Measurements from ENCODE around the gene NCDN.
A peak's percentile ranks its signal among the peaks of the same experiment; 100 is the strongest.

NCDN gene

DNA sequence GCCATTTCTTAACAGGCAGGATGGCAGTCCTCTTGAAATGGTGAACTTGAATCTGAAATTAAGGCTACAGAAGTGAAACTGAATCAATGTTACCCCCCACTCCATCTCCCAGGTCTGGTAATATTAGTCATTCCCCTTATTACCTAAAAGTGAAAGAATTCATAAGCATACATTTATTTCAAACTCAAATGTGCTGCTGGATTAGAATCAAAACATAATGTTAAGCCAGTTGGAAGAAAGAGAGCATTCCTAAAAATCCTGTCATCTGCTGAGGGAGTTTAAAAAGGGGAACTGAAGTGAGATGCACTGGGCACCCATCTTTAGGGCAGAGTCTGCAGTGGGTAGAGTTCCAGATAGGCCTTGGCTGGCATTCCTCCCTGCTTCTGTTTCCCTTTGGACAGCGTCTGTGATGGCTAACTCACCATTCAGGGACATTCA, 17.8 kb upstream of the NCDN start:
- no peaks in the 10 kb centered on the region for H3K27me3 ChIP-seq
- peak overlapping the region in 10 of 11 experiments; percentile 26 to 78 (median 73); a peak in 21 of 22 replicates for H3K27ac ChIP-seq
- peaks cover 11 to 70% (median 34%) of the 10 kb centered on the region in 11 experiments; a peak in 20 of 22 replicates for H3K36me3 ChIP-seq
- peak overlapping the region; percentile 53 to 82 (median 74) for H3K4me2 ChIP-seq
- H4K20me1 ChIP-seq = peaks cover 0 to 73% (median 0%) of the 10 kb centered on the region in 11 experiments; a peak in 8 of 22 replicates
- H3K9ac ChIP-seq = peak overlapping the region in 9 of 11 experiments; percentile 33 to 64 (median 53); a peak in 16 of 22 replicates
- no peaks in the 10 kb centered on the region for H3K9me3 ChIP-seq (replicated peaks in 1 of 11)
- no peak overlapping the region for H3K4me3 ChIP-seq
- H3K4me1 ChIP-seq = peaks cover 34 to 50% (median 39%) of the 10 kb centered on the region in 10 experiments
- no peak for TF ChIP-seq Cebpa-rat (IDR thresholded peaks at IDR 0.05)

DNA sequence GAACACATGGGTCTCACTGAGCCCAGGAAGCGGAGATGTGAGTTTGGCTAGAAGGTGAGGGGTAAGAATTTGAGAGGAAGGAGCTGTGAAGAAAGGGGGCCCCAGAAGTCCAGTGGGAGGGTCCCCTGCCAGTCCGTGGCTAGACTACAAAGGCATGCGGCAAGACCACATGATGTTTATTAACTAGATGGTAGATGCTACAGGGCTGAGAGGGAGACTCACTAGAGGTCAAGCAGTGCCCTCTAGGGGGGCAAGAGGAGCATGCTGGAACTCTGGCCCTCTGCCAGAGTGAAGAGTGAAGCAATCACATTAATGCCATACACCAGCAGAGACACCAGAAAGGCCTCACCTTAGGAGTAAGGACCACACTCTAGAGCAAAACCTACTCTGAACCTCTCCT, 12.6 kb upstream of the NCDN start:
- Histone ChIP-seq H3K36me3 (peaks cover 47 to 90% (median 71%) of the 10 kb centered on the region in 11 experiments), H3K27ac (no peak overlapping the region), H3K4me2 (no peak overlapping the region), H3K4me3 (no peak overlapping the region), H4K20me1 (peaks cover 0 to 79% (median 5%) of the 10 kb centered on the region in 11 experiments; a peak in 7 of 22 replicates), H3K9me3 (replicated peaks in 1 of 11) (peaks cover 0 to 5% (median 0%) of the 10 kb centered on the region in 11 experiments; a peak in 3 of 22 replicates), H3K9ac (peak overlapping the region in 3 of 11 experiments; percentile 0 to 42 (median 22); a peak in 3 of 22 replicates), H3K27me3 (no peaks in the 10 kb centered on the region), H3K4me1 (peaks cover 6 to 27% (median 20%) of the 10 kb centered on the region in 10 experiments)
- TF ChIP-seq Cebpa-rat (IDR thresholded peaks at IDR 0.05) = peak in 5 of 11 experiments; percentile 13 to 51 (median 44); a peak in 5 of 22 replicates

DNA sequence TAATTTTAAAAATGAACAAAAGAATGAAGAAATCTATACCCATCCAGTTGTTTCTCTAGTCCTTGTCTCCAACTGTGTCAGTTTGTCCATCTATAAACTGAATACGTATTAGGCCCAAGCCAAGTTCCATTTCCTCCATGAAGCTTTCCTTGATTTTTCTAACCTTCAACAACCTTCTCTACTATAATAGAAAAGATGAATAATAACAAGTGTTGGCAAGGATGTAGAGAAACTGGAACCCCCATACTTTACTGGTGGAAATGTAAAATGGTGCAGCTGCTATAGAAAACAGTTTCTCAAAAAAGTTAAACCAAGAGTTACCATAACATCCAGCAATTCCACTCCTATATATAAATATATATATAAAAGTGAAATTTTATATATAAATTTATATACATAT, 11.0 kb upstream of the NCDN start:
- H3K4me2 ChIP-seq = no peak overlapping the region
- no peak overlapping the region for H3K4me3 ChIP-seq
- H3K9ac ChIP-seq = no peak overlapping the region
- peaks cover 0 to 5% (median 0%) of the 10 kb centered on the region in 11 experiments; a peak in 3 of 22 replicates for H3K9me3 ChIP-seq (replicated peaks in 1 of 11)
- peaks cover 0 to 72% (median 5%) of the 10 kb centered on the region in 11 experiments; a peak in 7 of 22 replicates for H4K20me1 ChIP-seq
- no peak for TF ChIP-seq Cebpa-rat (IDR thresholded peaks at IDR 0.05)
- H3K27me3 ChIP-seq = no peaks in the 10 kb centered on the region
- H3K27ac ChIP-seq = no peak overlapping the region
- H3K36me3 ChIP-seq = peaks cover 49 to 95% (median 74%) of the 10 kb centered on the region in 11 experiments
- H3K4me1 ChIP-seq = peaks cover 0 to 12% (median 4%) of the 10 kb centered on the region in 10 experiments; a peak in 9 of 20 replicates

DNA sequence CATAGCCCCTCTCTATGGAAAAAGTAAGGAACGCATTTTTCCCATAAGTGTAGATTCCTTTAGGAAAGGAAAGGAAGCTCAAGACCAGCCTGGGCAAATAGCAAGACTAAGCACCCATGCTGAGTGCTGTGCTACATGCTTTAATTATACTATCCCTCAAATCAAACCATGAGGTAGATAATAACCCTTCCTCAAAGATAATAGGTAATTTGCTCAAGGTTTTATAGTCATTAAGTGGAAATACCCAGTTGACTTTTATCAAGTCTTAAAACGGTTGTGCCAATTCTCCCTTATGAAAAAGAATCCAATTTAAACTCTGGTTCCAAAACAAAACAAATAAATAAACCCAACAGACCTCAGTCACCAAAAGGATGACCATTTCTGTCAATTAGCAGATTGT, 3.7 kb upstream of the NCDN start:
- H3K27ac ChIP-seq = no peak overlapping the region
- H3K4me1 ChIP-seq = peaks cover 25 to 39% (median 27%) of the 10 kb centered on the region in 10 experiments
- H3K4me2 ChIP-seq = no peak overlapping the region
- H3K9me3 ChIP-seq (replicated peaks in 1 of 11) = no peaks in the 10 kb centered on the region
- no peak overlapping the region for H3K9ac ChIP-seq
- H4K20me1 ChIP-seq = peaks cover 0 to 33% (median 4%) of the 10 kb centered on the region in 11 experiments; a peak in 6 of 22 replicates
- no peak overlapping the region for H3K4me3 ChIP-seq
- H3K36me3 ChIP-seq = peaks cover 48 to 64% (median 55%) of the 10 kb centered on the region in 11 experiments
- no peaks in the 10 kb centered on the region for H3K27me3 ChIP-seq
- no peak for TF ChIP-seq Cebpa-rat (IDR thresholded peaks at IDR 0.05)

DNA sequence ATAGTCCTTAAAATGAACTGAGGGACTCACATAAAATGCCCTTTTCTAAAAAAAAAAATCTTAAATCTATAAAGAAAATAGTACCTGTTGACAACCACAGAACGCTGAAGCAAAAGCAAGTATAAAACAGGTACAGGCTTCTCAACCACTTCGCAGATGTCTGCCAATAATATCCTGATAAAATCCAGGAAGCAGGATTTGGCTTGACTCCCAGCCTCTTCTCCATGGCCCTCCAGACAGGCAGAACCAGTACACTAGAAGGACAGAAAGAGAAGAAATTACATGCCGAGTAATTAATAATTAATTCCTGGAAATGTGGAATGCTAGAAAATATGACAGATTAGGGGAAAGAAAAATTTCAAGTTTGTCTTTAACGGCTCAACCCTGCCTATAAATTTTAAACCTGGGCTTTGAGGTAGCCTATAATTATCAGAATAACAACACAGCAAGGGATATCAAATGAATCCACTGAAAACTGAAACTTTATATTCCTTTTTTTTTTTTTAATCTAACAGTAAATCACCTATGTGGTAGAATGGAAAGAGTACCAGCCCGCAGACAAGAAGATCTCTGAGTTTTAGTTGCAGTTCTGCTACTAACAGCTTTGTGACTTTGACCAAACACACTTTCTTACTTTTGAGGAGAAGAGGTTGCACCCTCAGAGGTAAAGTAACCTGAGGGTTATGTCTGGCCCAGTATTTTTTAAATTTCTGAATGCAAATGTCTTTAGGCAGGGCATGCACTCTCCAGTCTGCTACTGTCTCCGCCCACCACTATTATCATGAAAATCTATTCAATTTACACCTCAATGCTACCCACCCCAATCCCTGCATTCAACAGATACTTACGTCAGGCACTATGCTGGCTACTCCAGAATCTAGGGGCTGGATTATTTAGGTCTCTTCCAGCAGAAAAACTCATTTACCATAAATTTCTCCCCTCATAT, 3.1 kb upstream of the NCDN start:
- Histone ChIP-seq H4K20me1 (peaks cover 3 to 31% (median 8%) of the 10 kb centered on the region in 11 experiments; a peak in 14 of 22 replicates), H3K36me3 (peaks cover 42 to 57% (median 49%) of the 10 kb centered on the region in 11 experiments), H3K4me1 (peaks cover 31 to 46% (median 34%) of the 10 kb centered on the region in 10 experiments), H3K9me3 (replicated peaks in 1 of 11) (no peaks in the 10 kb centered on the region), H3K27ac (no peak overlapping the region), H3K27me3 (no peaks in the 10 kb centered on the region), H3K4me2 (peak overlapping the region in 2 of 11 experiments; percentile 85 to 93; a peak in 2 of 22 replicates), H3K4me3 (no peak overlapping the region), H3K9ac (no peak overlapping the region; a peak in 1 of 22 replicates)
- no peak for TF ChIP-seq Cebpa-rat (IDR thresholded peaks at IDR 0.05)

DNA sequence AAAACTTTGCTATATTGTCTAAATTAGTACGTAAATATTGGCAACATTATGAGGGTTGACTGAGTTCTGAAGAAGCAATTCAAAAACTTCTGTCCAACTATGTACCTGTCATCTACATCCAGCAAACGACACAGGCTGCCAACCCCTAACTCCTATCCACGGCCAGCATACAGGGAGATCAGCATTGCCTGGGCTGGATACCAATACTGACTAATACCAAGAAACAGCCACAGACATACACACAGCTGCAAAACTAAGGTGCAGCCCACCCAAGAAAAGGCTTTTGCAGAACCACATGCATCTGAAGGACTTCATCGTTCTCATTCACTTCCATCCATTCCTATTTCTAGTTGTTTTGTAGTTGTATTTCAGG, 2.4 kb upstream of the NCDN start:
- Histone ChIP-seq H3K27me3 (no peaks in the 10 kb centered on the region), H3K27ac (no peak overlapping the region), H3K36me3 (peaks cover 36 to 50% (median 43%) of the 10 kb centered on the region in 11 experiments), H3K4me3 (no peak overlapping the region), H3K9me3 (replicated peaks in 1 of 11) (no peaks in the 10 kb centered on the region), H4K20me1 (peaks cover 4 to 24% (median 13%) of the 10 kb centered on the region in 11 experiments; a peak in 15 of 22 replicates), H3K9ac (peak overlapping the region in 1 of 11 experiments; percentile 91; a peak in 1 of 22 replicates), H3K4me2 (peak overlapping the region; percentile 85 to 100 (median 94); a peak in 16 of 22 replicates), H3K4me1 (peaks cover 31 to 50% (median 38%) of the 10 kb centered on the region in 10 experiments)
- no peak for TF ChIP-seq Cebpa-rat (IDR thresholded peaks at IDR 0.05)

DNA sequence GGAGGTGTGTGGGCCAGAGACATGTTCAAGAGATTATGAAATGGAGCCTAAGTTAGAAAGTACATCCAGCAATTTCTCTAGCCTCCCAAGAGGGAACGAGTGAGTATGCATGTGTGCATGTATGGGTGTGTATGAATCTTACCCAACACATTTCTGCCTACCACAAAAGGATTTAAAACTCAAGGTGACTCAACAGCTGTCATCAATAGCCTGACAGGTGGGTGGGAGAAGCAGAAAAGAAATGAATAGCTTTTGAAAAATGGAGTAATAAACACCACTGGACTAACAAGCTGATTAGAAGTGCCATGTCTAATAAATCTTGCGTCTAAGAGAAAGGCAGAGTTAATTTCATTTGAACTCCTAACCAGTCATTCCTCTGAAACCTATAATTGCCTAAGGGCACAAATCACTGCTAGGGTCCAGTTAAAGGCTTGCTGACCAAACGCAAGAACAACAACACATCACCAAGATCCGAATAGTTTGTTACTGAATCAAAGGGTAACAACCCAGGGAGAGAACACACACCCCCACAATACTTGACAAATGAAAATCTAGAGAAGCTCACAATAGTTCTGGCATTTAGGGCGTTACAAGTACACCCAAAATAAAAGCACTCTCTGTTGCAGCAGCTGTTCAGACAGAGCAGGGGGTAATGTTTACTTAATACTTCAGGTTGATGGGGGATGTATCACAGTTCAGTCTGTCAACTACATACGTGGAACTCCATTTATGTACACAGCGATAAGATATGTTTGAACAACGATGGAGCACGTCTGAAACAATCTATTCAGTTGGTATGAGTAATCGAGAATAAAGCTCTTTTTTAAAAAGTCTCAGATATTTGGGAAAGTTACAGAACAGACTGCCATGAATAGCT, 1.8 kb upstream of the NCDN start:
- H4K20me1 ChIP-seq = peaks cover 4 to 29% (median 19%) of the 10 kb centered on the region in 11 experiments; a peak in 17 of 22 replicates
- peak overlapping the region; percentile 85 to 100 (median 94) for H3K4me2 ChIP-seq
- H3K4me3 ChIP-seq = peak overlapping the region; percentile 88 to 99 (median 96); a peak in 16 of 20 replicates
- H3K9me3 ChIP-seq (replicated peaks in 1 of 11) = no peaks in the 10 kb centered on the region
- TF ChIP-seq Cebpa-rat (IDR thresholded peaks at IDR 0.05) = no peak
- H3K27me3 ChIP-seq = no peaks in the 10 kb centered on the region
- H3K4me1 ChIP-seq = peaks cover 31 to 57% (median 42%) of the 10 kb centered on the region in 10 experiments
- H3K27ac ChIP-seq = no peak overlapping the region
- H3K9ac ChIP-seq = peak overlapping the region in 7 of 11 experiments; percentile 86 to 95 (median 91); a peak in 10 of 22 replicates
- peaks cover 35 to 49% (median 41%) of the 10 kb centered on the region in 11 experiments for H3K36me3 ChIP-seq
